WTC11 (cell line): Measurements from ENCODE around the gene SH3RF2. TPM values are rescaled to one million over a fixed set of nuclear protein-coding genes. Genes with fewer than 3 reads are reported as not detected.

Source experiments
- ATAC-seq: fragments of 200-7000 bp; cut with Tn5 transposase; 2 replicates; pipeline ENCODE4 v1.10.0; 2021; ENCODE audit warnings: mild to moderate bottlenecking, moderate library complexity
- CTCF ChIA-PET: fragments of 300-600 bp; sonication (Branson Sonifier 250); formaldehyde crosslinking; loops from one replicate; lab custom pipeline; 2021; ENCODE audit warnings: antibody characterized with exemption; lab: Charles Lee
- POLR2A ChIA-PET: fragments of 350-600 bp; sonication (Branson Sonifier 250); formaldehyde crosslinking; loops from one replicate; lab custom pipeline; 2021; ENCODE audit warnings: antibody characterized with exemption; lab: Charles Lee
- DNase-seq: peaks from one replicate; pipeline ENCODE4 v3.0.0; 2021; ENCODE audit warnings: low spot score
- H3K27ac Mint-ChIP-seq: 2 replicates; pipeline ENCODE4 v1.8.0; 2021; ENCODE audit warnings: mixed read lengths
- H3K27me3 Mint-ChIP-seq: 2 replicates; pipeline ENCODE4 v1.8.0; 2021; ENCODE audit warnings: low read depth, mild to moderate bottlenecking, moderate library complexity, mixed read lengths
- H3K36me3 Mint-ChIP-seq: 2 replicates; pipeline ENCODE4 v1.8.0; 2021; ENCODE audit warnings: mixed read lengths
- H3K4me1 Mint-ChIP-seq: 2 replicates; pipeline ENCODE4 v1.8.0; 2022; ENCODE audit warnings: mixed read lengths
- H3K4me3 Mint-ChIP-seq: 2 replicates; pipeline ENCODE4 v1.8.0; 2021; ENCODE audit warnings: mild to moderate bottlenecking, moderate library complexity, mixed read lengths
- H3K9me3 Mint-ChIP-seq: 2 replicates; pipeline ENCODE4 v1.8.0; 2021; ENCODE audit warnings: mixed read lengths
- CREM ChIP-seq: sonication (generic); formaldehyde crosslinking; IDR thresholded peaks from 2 replicates; pipeline ENCODE4 v1.8.1; 2022; ENCODE audit warnings: mild to moderate bottlenecking, missing genetic modification reagents, moderate library complexity
- ELF4 ChIP-seq: sonication (generic); formaldehyde crosslinking; IDR thresholded peaks from 2 replicates; pipeline ENCODE4 v1.8.1; 2022; ENCODE audit warnings: low read depth, mild to moderate bottlenecking, moderate library complexity, missing genetic modification reagents
- FOXK1 ChIP-seq: sonication (generic); formaldehyde crosslinking; IDR thresholded peaks from 2 replicates; pipeline ENCODE4 v1.8.0; 2022; ENCODE audit warnings: mild to moderate bottlenecking, moderate library complexity, missing genetic modification reagents
- NFATC4 ChIP-seq: fragments of 250-450 bp; sonication (Bioruptor Pico); IDR thresholded peaks from 2 replicates; pipeline ENCODE4 v1.9.0; 2021; ENCODE audit warnings: mild to moderate bottlenecking
- OVOL2 ChIP-seq: fragments of 250-450 bp; sonication (Bioruptor Pico); IDR thresholded peaks from 2 replicates; pipeline ENCODE4 v1.9.0; 2021; ENCODE audit warnings: mild to moderate bottlenecking, borderline replicate concordance
- PRRX2 ChIP-seq: fragments of 250-450 bp; sonication (Bioruptor Pico); IDR thresholded peaks from 2 replicates; pipeline ENCODE4 v1.8.0; 2021; ENCODE audit warnings: mild to moderate bottlenecking
- TCF7 ChIP-seq: sonication (generic); formaldehyde crosslinking; IDR thresholded peaks from 2 replicates; pipeline ENCODE4 v1.8.0; 2022; ENCODE audit warnings: mild to moderate bottlenecking, low read depth, missing genetic modification reagents, moderate library complexity
- TEAD4 ChIP-seq: sonication (generic); formaldehyde crosslinking; IDR thresholded peaks from 2 replicates; pipeline ENCODE4 v1.8.0; 2022; ENCODE audit warnings: mild to moderate bottlenecking, missing genetic modification reagents
- TP53 ChIP-seq: sonication (generic); formaldehyde crosslinking; IDR thresholded peaks from 2 replicates; pipeline ENCODE4 v1.8.1; 2023; ENCODE audit warnings: mild to moderate bottlenecking, missing genetic modification reagents
- total RNA-seq: library from RNA; stranded (reverse); gene quantifications from 3 replicates; pipeline ENCODE4 v1.2.3, GENCODE V29; 2021
- TF ChIP-seq, protein P1 (sequence below): sonication (generic); formaldehyde crosslinking; IDR thresholded peaks from 2 replicates; pipeline ENCODE4 v1.8.1; 2023; ENCODE audit warnings: mild to moderate bottlenecking, missing genetic modification reagents, moderate library complexity
- TF ChIP-seq, protein P2 (sequence below): fragments of 250-450 bp; sonication (Bioruptor Pico); IDR thresholded peaks from 2 replicates; pipeline ENCODE4 v1.9.0; 2021; ENCODE audit warnings: mild to moderate bottlenecking
- TF ChIP-seq, protein P3 (sequence below): sonication (generic); formaldehyde crosslinking; IDR thresholded peaks from 2 replicates; pipeline ENCODE4 v1.8.0; 2023; ENCODE audit warnings: mild to moderate bottlenecking, missing genetic modification reagents
- TF ChIP-seq, protein P4 (sequence below): sonication (generic); formaldehyde crosslinking; IDR thresholded peaks from 2 replicates; pipeline ENCODE4 v1.8.0; 2022; ENCODE audit warnings: mild to moderate bottlenecking, missing genetic modification reagents
- TF ChIP-seq, protein P5 (sequence below): fragments of 200-600 bp; IDR thresholded peaks from 2 replicates; pipeline ENCODE4 v1.8.0; 2022; ENCODE audit warnings: antibody characterized with exemption
- TF ChIP-seq, protein P6 (sequence below): sonication (generic); formaldehyde crosslinking; IDR thresholded peaks from 2 replicates; pipeline ENCODE4 v1.8.1; 2023; ENCODE audit warnings: mild to moderate bottlenecking, missing genetic modification reagents, moderate library complexity
- TF ChIP-seq, protein P7 (sequence below): sonication (generic); formaldehyde crosslinking; IDR thresholded peaks from 2 replicates; pipeline ENCODE4 v1.8.1; 2022; ENCODE audit warnings: low read depth, mild to moderate bottlenecking, moderate library complexity, missing genetic modification reagents, borderline replicate concordance

SH3RF2 gene
- total RNA-seq, 1 experiment from 2014 or later: 0.83 TPM

DNA sequence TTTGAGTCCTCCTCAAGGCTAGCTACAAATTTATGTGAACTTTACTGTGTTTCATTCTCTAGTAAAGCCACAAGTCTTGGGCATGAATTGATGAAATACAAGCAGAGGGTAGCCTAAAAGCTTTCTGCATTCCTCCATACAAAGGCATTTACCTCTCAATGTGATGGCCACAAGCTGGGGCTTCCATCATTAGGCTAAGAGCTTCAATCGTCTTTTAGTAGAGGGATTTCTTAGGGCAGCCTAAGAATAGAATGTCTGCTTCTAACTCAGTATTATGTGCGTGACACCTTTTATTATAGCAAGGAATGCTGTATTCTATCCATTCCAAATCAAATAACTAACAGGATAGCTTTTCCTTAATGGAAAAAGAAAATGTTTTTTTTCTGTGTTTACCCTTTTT lies 165.3 kb downstream of the SH3RF2 start:
- H3K27me3 Mint-ChIP-seq: no peaks in the 10 kb centered on the region
- DNase-seq: no peak
- ChIA-PET POLR2A (no interaction called here), CTCF (interaction anchor here (0.6 to 1.4 kb wide), 5 partner anchors 29 to 404 kb away, joined by 3 to 5 read pairs (median 3); partner anchors contain the start of gene TCERG1)
- peaks cover 11% of the 10 kb centered on the region for H3K36me3 Mint-ChIP-seq
- peak overlapping the region; percentile 72; the same call in 1 of the 2 replicates for H3K27ac Mint-ChIP-seq
- ATAC-seq: peak; percentile 71
- no peaks in the 10 kb centered on the region for H3K9me3 Mint-ChIP-seq
- TF ChIP-seq OVOL2 (CRISPR knock-in tag) (no peak), TEAD4 (CRISPR knock-in tag) (no peak), TP53 (no peak), TCF7 (no peak), NFATC4 (CRISPR knock-in tag) (no peak)
- TF ChIP-seq, protein P1, sequence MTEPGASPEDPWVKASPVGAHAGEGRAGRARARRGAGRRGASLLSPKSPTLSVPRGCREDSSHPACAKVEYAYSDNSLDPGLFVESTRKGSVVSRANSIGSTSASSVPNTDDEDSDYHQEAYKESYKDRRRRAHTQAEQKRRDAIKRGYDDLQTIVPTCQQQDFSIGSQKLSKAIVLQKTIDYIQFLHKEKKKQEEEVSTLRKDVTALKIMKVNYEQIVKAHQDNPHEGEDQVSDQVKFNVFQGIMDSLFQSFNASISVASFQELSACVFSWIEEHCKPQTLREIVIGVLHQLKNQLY (CRISPR knock-in tag): no peak
- TF ChIP-seq, protein P2, sequence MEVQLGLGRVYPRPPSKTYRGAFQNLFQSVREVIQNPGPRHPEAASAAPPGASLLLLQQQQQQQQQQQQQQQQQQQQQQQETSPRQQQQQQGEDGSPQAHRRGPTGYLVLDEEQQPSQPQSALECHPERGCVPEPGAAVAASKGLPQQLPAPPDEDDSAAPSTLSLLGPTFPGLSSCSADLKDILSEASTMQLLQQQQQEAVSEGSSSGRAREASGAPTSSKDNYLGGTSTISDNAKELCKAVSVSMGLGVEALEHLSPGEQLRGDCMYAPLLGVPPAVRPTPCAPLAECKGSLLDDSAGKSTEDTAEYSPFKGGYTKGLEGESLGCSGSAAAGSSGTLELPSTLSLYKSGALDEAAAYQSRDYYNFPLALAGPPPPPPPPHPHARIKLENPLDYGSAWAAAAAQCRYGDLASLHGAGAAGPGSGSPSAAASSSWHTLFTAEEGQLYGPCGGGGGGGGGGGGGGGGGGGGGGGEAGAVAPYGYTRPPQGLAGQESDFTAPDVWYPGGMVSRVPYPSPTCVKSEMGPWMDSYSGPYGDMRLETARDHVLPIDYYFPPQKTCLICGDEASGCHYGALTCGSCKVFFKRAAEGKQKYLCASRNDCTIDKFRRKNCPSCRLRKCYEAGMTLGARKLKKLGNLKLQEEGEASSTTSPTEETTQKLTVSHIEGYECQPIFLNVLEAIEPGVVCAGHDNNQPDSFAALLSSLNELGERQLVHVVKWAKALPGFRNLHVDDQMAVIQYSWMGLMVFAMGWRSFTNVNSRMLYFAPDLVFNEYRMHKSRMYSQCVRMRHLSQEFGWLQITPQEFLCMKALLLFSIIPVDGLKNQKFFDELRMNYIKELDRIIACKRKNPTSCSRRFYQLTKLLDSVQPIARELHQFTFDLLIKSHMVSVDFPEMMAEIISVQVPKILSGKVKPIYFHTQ (CRISPR knock-in tag): no peak
- TF ChIP-seq, protein P3, sequence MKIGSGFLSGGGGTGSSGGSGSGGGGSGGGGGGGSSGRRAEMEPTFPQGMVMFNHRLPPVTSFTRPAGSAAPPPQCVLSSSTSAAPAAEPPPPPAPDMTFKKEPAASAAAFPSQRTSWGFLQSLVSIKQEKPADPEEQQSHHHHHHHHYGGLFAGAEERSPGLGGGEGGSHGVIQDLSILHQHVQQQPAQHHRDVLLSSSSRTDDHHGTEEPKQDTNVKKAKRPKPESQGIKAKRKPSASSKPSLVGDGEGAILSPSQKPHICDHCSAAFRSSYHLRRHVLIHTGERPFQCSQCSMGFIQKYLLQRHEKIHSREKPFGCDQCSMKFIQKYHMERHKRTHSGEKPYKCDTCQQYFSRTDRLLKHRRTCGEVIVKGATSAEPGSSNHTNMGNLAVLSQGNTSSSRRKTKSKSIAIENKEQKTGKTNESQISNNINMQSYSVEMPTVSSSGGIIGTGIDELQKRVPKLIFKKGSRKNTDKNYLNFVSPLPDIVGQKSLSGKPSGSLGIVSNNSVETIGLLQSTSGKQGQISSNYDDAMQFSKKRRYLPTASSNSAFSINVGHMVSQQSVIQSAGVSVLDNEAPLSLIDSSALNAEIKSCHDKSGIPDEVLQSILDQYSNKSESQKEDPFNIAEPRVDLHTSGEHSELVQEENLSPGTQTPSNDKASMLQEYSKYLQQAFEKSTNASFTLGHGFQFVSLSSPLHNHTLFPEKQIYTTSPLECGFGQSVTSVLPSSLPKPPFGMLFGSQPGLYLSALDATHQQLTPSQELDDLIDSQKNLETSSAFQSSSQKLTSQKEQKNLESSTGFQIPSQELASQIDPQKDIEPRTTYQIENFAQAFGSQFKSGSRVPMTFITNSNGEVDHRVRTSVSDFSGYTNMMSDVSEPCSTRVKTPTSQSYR (CRISPR knock-in tag): no peak
- TF ChIP-seq, protein P4, sequence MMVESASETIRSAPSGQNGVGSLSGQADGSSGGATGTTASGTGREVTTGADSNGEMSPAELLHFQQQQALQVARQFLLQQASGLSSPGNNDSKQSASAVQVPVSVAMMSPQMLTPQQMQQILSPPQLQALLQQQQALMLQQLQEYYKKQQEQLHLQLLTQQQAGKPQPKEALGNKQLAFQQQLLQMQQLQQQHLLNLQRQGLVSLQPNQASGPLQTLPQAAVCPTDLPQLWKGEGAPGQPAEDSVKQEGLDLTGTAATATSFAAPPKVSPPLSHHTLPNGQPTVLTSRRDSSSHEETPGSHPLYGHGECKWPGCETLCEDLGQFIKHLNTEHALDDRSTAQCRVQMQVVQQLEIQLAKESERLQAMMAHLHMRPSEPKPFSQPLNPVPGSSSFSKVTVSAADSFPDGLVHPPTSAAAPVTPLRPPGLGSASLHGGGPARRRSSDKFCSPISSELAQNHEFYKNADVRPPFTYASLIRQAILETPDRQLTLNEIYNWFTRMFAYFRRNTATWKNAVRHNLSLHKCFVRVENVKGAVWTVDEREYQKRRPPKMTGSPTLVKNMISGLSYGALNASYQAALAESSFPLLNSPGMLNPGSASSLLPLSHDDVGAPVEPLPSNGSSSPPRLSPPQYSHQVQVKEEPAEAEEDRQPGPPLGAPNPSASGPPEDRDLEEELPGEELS (CRISPR knock-in tag): no peak
- no peak overlapping the region for H3K4me3 Mint-ChIP-seq
- peaks cover 24% of the 10 kb centered on the region for H3K4me1 Mint-ChIP-seq

DNA sequence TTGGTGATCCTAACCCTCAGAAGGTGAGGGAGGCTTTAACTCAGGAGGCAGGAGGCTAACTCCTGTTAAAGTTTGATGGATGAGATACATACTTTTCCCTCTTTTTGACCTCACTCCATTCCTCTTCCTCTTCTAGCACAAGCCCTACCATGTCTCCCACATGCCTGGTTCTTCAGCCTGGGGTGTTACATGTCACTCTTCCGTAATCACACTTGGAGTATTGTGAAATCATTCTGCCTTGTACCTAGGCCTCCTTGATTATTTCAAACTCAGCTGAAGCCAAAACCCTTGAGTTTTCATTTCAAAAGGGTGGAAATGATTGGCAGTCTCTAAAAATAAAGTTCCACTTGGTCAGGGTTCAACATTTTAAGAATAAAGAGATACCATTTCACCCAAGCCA lies 167.2 kb downstream of the SH3RF2 start:
- no peaks in the 10 kb centered on the region for H3K9me3 Mint-ChIP-seq
- H3K4me3 Mint-ChIP-seq: no peak overlapping the region
- peaks cover 11% of the 10 kb centered on the region for H3K36me3 Mint-ChIP-seq
- ChIA-PET POLR2A (no interaction called here), CTCF (no interaction called here)
- peaks cover 24% of the 10 kb centered on the region for H3K4me1 Mint-ChIP-seq
- ATAC-seq: no peak
- H3K27me3 Mint-ChIP-seq: no peaks in the 10 kb centered on the region
- DNase-seq: no peak
- H3K27ac Mint-ChIP-seq: peak overlapping the region; percentile 76; the same call in 1 of the 2 replicates
- TF ChIP-seq CREM (CRISPR knock-in tag) (no peak), ELF4 (CRISPR knock-in tag) (no peak), PRRX2 (no peak), OVOL2 (CRISPR knock-in tag) (no peak), FOXK1 (CRISPR knock-in tag) (no peak)
- TF ChIP-seq, protein P1 (CRISPR knock-in tag): no peak
- TF ChIP-seq, protein P5, sequence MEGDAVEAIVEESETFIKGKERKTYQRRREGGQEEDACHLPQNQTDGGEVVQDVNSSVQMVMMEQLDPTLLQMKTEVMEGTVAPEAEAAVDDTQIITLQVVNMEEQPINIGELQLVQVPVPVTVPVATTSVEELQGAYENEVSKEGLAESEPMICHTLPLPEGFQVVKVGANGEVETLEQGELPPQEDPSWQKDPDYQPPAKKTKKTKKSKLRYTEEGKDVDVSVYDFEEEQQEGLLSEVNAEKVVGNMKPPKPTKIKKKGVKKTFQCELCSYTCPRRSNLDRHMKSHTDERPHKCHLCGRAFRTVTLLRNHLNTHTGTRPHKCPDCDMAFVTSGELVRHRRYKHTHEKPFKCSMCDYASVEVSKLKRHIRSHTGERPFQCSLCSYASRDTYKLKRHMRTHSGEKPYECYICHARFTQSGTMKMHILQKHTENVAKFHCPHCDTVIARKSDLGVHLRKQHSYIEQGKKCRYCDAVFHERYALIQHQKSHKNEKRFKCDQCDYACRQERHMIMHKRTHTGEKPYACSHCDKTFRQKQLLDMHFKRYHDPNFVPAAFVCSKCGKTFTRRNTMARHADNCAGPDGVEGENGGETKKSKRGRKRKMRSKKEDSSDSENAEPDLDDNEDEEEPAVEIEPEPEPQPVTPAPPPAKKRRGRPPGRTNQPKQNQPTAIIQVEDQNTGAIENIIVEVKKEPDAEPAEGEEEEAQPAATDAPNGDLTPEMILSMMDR: no peak
- TF ChIP-seq, protein P6, sequence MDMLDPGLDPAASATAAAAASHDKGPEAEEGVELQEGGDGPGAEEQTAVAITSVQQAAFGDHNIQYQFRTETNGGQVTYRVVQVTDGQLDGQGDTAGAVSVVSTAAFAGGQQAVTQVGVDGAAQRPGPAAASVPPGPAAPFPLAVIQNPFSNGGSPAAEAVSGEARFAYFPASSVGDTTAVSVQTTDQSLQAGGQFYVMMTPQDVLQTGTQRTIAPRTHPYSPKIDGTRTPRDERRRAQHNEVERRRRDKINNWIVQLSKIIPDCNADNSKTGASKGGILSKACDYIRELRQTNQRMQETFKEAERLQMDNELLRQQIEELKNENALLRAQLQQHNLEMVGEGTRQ: no peak
- TF ChIP-seq, protein P7, sequence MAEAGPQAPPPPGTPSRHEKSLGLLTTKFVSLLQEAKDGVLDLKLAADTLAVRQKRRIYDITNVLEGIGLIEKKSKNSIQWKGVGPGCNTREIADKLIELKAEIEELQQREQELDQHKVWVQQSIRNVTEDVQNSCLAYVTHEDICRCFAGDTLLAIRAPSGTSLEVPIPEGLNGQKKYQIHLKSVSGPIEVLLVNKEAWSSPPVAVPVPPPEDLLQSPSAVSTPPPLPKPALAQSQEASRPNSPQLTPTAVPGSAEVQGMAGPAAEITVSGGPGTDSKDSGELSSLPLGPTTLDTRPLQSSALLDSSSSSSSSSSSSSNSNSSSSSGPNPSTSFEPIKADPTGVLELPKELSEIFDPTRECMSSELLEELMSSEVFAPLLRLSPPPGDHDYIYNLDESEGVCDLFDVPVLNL (CRISPR knock-in tag): no peak
- TF ChIP-seq, protein P3 (CRISPR knock-in tag): no peak
